Measurements from ENCODE around the gene GUCA1A.
"Not testable (repeated sequence)": the region's sequence is repeated elsewhere in the genome, so short reads cannot be mapped to it uniquely, and the experiment has no call there.

GUCA1A gene

GRCh38 chr6:42202131-42202915, 29.2 kb downstream of the GUCA1A start:
- in situ Hi-C loops (cut with MboI; ENCODE audit: low sequenced_read_pairs): not testable (repeated sequence)

DNA sequence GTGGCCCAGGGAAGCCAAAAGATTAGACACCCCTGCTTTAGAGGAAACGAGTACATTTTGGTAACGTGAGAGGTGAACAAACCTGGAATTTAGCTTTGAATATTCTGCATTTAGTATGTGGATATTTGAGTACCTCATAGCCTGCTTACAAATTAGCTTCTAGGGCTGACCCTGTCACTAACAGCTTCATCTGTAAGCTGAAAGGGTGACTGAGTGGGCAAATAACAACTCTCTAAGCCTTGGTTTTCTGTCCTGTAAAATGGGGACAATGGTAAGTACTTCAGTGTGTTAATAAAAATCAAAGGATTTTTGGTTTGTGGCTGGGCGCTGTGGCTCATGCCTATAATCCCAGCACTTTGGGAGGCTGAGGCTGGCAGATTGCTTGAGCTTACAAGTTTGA, 30.0 kb downstream of the GUCA1A start:
- in situ Hi-C loops (cut with MboI; ENCODE audit: low sequenced_read_pairs): no loop called here

- in situ Hi-C loops (cut with MboI; ENCODE audit: low sequenced_read_pairs): no loop called here
Observed at GRCh38 chr6:42204768-42205282, 31.7 kb downstream of the GUCA1A start.

DNA sequence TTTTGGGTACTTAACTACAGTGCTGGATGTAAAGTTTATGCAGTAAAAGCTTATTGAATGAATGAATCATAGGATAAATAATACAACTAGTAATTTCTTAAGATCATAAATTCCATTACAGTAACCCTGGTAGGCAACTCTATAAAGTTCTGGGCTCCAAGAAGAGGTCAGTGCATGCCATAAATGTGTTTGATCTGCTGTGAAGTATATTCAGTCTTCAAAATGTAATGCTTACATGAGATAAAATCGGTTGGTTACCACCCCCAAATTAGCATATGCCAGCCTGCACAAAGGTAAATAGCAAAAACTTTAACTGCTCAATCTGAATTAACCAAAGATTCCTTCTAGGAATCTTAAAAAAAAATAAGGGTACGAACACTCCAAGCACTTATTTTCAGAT, 34.4 kb downstream of the GUCA1A start:
- in situ Hi-C loops (cut with MboI; ENCODE audit: low sequenced_read_pairs): not testable (repeated sequence)

DNA sequence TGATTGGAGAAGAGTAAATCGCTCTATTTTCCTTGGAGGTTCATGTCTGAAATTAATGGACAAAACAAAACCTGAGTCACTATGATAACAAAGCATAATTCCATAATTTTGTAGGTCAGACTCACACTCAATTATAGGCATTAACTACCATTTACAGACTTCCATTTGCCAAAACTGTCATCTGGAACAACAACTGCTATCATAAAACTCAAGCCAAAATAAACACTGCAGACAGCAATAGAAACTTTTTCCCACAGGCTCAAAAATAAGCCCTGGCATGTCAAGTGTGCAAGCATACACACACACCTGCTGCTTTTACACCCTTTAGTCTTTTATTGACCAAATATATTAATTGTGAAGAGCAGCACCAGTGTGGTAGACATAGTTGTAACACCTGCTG, 37.4 kb downstream of the GUCA1A start:
- in situ Hi-C loops (cut with MboI; ENCODE audit: low sequenced_read_pairs): no loop called here

DNA sequence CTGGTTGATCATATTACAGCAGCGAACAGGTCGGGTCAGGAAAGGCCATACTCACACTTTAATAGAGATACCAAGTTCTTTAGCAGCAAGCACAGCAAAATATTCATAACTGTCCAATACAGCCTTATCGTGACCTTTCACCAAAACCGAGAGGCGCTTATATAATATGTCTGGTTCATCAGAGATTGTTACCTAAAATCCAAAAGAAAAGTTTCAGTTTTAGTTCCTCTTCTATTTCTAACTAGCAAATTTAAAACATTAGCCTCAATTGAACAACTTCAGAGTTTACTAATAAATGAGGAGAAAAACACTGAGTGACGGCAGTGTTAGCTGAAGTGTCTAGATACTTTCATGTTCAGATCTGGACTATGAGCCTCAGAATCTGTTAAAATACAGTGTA, 38.6 kb downstream of the GUCA1A start:
- in situ Hi-C loops (cut with MboI; ENCODE audit: low sequenced_read_pairs): no loop called here

DNA sequence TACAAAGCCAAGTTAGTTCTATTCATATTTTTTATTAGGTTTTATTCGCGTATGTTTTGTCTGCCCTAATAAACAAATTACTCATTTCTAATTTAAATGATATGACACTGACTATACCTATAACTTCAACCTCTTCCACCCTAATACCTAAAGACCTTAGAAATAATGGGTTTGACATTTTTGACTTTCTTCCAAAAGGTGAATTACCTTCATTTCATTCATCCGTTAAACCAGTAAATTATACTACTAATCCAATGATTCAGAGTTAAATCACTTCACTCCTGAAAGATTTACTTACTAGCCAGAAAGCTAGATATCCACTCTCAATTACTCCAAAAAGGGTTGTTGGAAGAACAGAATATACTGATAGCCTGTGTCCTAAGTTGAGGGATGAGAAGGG, 39.3 kb downstream of the GUCA1A start:
- in situ Hi-C loops (cut with MboI; ENCODE audit: low sequenced_read_pairs): no loop called here

- in situ Hi-C loops (cut with MboI; ENCODE audit: low sequenced_read_pairs): not testable (repeated sequence)
Observed at GRCh38 chr6:42216495-42216894, 43.3 kb downstream of the GUCA1A start.

DNA sequence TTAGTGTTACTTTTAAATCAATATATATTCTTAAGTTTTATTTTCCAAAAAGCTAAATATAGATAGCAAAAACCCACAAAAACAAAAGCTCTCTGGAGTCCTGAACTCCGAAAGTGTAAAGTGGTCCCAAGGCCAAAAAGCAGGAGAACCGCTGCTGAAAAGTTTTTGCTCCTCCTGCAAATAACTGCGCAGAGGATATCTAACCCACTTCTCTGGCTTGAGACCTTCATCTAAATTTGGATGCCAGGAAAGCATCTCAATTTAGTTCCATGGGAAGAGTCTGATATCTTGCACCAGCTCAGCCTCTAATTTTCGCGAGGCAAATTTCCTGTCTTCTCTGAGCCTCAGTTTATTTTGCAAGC, 44.0 kb downstream of the GUCA1A start:
- in situ Hi-C loops (cut with MboI; ENCODE audit: low sequenced_read_pairs): no loop called here

DNA sequence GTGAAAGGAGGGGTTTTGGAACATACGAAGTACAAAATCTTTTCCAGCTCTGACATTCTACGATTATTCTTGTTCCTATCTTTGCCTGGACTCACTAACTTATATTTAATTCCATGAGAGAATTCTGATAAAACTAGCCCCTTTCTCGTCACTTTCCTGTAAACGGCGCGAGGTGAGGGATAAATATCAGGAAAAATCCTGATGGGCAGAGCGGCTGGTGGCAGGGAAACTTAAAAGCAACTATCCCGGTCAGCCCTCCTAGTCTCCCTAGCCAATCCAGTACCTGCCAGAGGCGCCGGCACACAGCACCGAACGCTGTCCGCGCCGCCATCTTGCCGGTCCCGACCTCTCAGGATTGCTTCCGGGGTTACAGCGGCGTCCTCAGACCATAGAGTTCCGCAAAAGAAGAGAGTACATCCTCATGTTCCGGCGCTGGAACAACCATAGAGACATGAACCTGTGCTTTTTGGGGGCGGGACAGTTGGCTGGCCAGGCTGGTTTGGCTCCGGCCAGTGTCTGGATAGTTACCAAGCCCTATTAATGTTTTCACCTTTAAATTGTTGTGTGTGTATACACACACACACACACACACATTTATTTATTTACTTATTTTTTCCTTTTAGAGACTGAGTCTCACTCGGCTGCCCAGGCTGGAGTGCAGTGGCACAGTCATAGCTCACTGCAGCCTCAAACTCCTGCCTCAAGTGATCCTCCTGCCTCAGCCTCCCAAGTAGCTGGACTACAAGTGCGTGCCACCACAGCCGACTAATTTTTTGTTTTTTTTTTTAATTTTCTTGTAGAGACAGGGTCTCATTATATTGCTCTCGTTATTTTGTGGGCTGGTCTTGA, 44.6 kb downstream of the GUCA1A start, which contains the start of gene MRPS10:
Gene MRPS10 (minus strand): TSS at position 343 of the 849 bp plus-strand sequence. CDS start 12 bp downstream, at position 331.
- in situ Hi-C loops (cut with MboI; ENCODE audit: low sequenced_read_pairs): no loop called here

DNA sequence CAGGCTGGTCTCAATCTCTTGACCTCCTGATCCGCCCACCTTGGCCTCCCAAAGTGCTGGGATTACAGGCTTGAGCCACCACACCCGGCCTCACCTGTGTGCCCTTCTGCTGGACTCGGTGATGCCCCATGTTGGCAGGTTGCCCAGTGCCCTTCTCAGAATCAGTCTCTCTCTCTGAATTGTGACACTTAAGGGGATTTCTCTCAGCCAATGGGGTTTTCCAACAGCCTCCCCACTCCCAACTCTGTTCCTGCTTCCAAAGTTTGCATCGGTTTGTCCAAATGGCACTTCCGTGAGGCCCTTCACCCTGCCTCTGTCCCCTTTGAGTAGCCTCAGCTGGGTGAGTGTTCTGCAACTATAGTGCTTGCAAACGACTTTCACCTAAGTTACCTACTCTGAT, 47.6 kb downstream of the GUCA1A start:
- in situ Hi-C loops (cut with MboI; ENCODE audit: low sequenced_read_pairs): no loop called here

- in situ Hi-C loops (cut with MboI; ENCODE audit: low sequenced_read_pairs): no loop called here
Observed at GRCh38 chr6:42221546-42221945, 48.4 kb downstream of the GUCA1A start.

- in situ Hi-C loops (cut with MboI; ENCODE audit: low sequenced_read_pairs): no loop called here
Observed at GRCh38 chr6:42222448-42222847, 49.3 kb downstream of the GUCA1A start.

GRCh38 chr6:42224222-42225028, 51.3 kb downstream of the GUCA1A start:
- in situ Hi-C loops (cut with MboI; ENCODE audit: low sequenced_read_pairs): no loop called here

- in situ Hi-C loops (cut with MboI; ENCODE audit: low sequenced_read_pairs): no loop called here
Observed at GRCh38 chr6:42225029-42225339, 51.8 kb downstream of the GUCA1A start.

DNA sequence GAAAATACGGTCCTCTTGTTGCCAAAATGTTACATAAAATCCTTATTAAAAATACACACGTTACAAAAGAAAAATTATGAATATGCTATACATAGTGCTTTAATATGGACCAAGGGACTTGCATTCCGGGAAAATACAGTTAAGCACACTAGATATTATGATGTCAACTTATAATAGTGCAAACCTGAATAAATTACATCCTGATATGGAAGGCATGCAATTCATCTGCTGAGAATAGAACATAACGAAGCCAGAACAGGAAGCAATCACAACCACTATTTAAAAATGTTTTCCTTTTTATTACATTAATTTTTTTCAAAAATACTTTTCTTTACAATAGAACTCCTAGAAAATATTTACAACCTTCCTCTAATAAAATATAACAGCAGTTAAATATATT, 52.3 kb downstream of the GUCA1A start:
- in situ Hi-C loops (cut with MboI; ENCODE audit: low sequenced_read_pairs): no loop called here

GRCh38 chr6:42226161-42226611, 53.0 kb downstream of the GUCA1A start:
- in situ Hi-C loops (cut with MboI; ENCODE audit: low sequenced_read_pairs): no loop called here

GRCh38 chr6:42226645-42227143, 53.5 kb downstream of the GUCA1A start:
- in situ Hi-C loops (cut with MboI; ENCODE audit: low sequenced_read_pairs): no loop called here

DNA sequence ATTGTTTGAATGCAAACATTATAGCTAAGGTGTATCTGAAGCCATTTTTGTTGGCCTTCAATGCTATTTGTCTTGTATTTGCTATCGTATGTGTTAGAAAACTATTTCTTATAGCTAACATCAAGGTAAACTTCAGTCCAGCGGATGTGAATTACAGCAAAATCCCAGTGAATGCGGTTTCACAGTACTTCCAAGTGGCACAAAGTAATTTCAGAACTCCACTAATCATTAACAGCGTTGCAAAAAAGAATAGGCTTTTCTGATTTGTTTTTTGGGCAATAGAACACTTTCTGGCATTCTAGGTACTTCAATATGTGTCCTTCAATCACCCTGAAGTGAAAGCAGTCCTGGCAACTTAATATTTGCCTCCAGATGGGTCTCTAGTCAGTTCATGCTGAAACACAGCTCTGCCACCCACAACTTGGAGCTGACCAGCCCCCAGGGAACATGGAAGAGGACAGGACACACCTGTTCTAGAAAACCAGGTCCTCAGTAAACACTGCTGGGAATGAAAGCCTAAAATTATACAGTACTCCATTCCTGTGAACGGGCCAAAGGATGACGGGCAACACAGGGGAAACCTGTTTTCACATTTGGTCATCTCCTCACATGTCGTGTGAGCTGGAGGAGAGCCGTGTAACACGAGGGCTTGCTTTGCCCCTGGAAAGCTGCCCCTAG, 54.1 kb downstream of the GUCA1A start:
- in situ Hi-C loops (cut with MboI; ENCODE audit: low sequenced_read_pairs): no loop called here

DNA sequence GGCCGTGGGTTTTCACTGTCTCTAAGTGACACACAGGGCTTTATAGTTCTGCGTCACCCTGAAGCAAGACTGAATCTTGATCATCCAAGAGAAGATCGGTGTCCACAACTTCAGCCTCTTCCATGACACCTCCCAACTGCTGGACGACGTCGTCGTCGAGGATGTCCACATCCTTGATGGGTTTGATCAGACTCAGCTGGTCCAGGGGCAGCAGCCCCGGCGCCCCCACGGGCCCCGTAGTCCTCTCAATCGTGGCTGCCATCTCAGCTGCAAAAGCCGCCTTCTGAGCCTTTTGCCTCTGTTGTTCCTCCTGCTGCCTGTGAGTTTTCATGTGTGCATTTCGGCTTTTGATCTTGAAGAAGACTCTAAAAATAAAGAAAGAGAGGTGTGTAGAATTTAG, 55.1 kb downstream of the GUCA1A start:
- in situ Hi-C loops (cut with MboI; ENCODE audit: low sequenced_read_pairs): no loop called here
